Measurements from ENCODE around the gene NCOA5. TPM values are rescaled to one million over a fixed set of nuclear protein-coding genes. Genes with fewer than 3 reads are reported as not detected.

NCOA5 gene
- 10.9 and 13.5 TPM in 2 replicates for total RNA-seq

DNA sequence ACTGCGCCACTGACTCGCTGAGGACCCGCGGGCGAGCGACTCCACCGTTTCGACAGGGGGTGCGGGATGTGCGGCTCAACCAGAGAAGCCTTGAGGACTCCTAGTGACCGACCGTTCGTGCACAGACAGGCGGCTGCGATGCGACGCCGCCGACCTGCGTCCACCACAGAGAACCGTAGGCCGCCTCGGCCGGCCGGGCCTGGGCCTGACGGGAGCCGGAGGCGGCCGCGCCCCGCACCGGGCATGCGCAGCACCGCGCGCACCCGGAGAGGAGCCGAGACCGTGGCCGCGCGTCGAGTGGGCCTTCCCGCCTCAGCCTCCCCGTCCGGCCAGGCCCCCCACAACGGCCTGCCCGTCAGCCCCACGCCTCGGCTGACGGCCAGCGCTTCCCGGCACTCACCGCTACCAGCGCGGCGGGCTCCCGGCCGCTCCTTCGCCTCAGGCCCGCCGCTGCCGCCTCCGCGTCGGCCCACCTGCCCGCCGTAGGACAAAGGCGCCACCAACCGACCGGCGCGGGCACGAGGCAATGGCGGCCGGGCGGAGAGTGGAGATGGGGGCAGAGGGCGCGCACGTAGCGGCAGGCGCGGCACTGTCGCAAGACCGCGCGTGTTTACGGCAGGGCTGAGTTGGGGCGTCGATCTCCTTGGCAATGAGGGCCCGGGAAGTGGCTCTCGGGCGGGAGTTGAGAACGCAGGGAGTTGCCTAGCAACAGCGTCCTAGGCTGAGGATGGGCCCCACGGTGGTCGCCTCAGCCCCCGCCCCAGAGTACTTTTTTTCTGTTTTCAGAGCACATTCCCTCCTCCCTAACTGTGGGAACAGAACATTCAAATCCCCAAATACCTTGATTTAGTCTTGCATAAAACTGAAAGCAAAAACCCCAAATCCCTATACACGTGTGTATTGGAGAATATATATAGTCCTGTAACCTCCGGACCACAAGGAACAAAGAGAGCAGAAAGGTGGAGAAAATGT is at the start of gene NCOA5:
Gene NCOA5 (minus strand): TSS at position 546 of the 972 bp plus-strand sequence. CDS start 10,538 bp downstream, outside the sequence.

DNA sequence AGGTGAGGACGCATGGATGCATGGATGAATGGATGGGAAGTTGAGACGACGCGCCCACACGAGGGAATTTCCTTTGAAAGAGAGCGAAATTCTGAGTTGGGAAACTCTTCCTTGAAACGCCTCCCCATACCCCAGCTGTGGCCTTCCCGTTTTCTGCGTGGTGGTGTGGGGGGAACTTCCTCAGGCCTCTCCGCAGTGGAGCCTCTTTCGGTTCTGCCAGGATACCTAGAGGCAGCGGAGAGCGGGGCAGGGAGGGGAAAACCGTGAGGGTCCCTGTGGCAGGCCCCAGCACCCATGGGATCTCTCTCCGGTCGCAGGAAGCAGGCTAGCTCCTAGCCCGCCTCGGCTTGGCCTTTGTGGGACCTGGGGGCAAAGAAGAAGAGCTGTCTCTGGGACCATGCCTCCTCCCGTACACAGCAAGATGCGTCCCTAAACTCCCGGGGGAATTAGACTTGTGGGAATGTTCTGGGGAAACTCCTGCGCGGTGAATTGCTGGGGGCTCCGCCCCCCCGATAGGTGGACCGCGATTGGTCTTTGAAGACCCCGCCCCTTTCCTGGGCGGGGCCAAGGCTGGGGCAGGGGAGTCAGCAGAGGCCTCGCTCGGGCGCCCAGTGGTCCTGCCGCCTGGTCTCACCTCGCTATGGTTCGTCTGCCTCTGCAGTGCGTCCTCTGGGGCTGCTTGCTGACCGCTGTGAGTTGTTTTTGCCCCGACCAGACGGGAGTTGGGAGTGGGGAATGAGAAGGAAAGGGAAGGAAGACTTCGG is 28.1 kb upstream of the NCOA5 start, which contains the start of gene CD40:
Gene CD40 (plus strand): TSS at position 611 of the 764 bp plus-strand sequence. CDS start 30 bp downstream, at position 641.

DNA sequence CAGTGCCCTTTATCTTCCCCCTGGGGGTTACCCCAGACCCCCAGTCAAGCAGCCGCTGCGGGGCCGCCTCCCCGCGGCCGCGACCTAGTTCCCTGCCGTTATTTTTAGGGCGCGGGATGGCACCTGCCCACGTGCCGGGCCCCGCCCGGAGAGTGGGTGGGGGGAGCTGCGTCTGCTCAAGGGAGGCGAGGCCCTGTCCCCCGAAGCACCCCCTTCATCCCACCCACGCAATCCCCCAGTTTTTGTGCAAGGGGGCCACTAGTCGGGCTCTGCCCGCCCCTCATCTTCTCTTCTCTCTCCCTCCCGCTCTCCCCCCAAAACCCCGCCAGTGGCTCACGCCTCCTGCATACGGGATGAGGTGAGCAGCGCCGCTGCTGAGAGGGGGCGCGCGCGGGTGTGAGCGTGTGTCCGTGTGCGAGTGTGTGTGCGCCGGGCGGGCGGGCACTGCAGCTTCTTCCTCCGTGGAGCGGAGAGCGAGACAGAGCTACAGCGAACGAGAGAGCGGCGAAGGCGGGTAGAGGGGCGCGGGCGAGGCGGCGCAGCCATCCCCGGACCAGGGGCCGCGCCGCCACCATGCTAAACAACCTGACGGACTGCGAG is 60.9 kb downstream of the NCOA5 start, which contains the start of gene SLC12A5:
Gene SLC12A5 (plus strand): TSS at position 444 of the 600 bp plus-strand sequence. CDS start 130 bp downstream, at position 574.

Other genes with a start within 250 kb of the NCOA5 start
- gene ACOT8, start 232.6 kb downstream of the NCOA5 start, total RNA-seq, result 27.9 and 28.3 TPM in 2 replicates
- gene ZSWIM3, start 232.3 kb downstream of the NCOA5 start, total RNA-seq, result 7.4 and 9.4 TPM in 2 replicates
- gene ZSWIM1, start 208.7 kb downstream of the NCOA5 start, total RNA-seq, result 3.0 and 4.4 TPM in 2 replicates
- gene SPATA25, start 202.3 kb downstream of the NCOA5 start, total RNA-seq, result 0.65 and 1.1 TPM in 2 replicates
- 2.6 and 3.7 TPM in 2 replicates for gene NEURL2, start 198.8 kb downstream of the NCOA5 start, total RNA-seq
- 45.5 and 47.4 TPM in 2 replicates for gene CTSA, start 198.6 kb downstream of the NCOA5 start, total RNA-seq
- 1.4 and 2.2 TPM in 2 replicates for gene PLTP, start 177.8 kb downstream of the NCOA5 start, total RNA-seq
- 9.1 and 11.8 TPM in 2 replicates for gene PCIF1, start 155.3 kb downstream of the NCOA5 start, total RNA-seq
- 7.6 and 8.9 TPM in 2 replicates for gene ZNF335, start 117.8 kb downstream of the NCOA5 start, total RNA-seq
- gene MMP9, start 81.1 kb downstream of the NCOA5 start, total RNA-seq, result under 0.01 and 0.17 TPM in 2 replicates
- 0.34 and 0.98 TPM in 2 replicates for gene SLC12A5, start 60.7 kb downstream of the NCOA5 start, total RNA-seq
- 10.4 and 21.0 TPM in 2 replicates for gene CD40, start 28.4 kb upstream of the NCOA5 start, total RNA-seq
- under 0.01 and 0.09 TPM in 2 replicates for gene CDH22, start 218.5 kb upstream of the NCOA5 start, total RNA-seq

Measured in dermis lymphatic vessel endothelial cell (primary cell).